Left ventricle myocardium inferior (tissue), 1 donor: ENCODE data around the gene PTH2. TPM values are rescaled to one million over a fixed set of nuclear protein-coding genes. Genes with fewer than 3 reads are reported as not detected.

Experiments used
- DNase-seq: peaks from one replicate; pipeline ENCODE4 v3.0.0-alpha.2; 2020
- H3K27ac ChIP-seq: fragments of 200-600 bp; replicated peaks from 2 replicates; pipeline ENCODE4 v1.8.0; 2021
- H3K27me3 ChIP-seq: fragments of 200-600 bp; 2 replicates; pipeline ENCODE4 v1.8.0; 2021; ENCODE audit warnings: low read depth
- H3K36me3 ChIP-seq: fragments of 200-600 bp; 2 replicates; pipeline ENCODE4 v1.8.0; 2021
- H3K4me1 ChIP-seq: fragments of 200-600 bp; 2 replicates; pipeline ENCODE4 v1.8.0; 2021
- H3K4me3 ChIP-seq: fragments of 200-600 bp; 2 replicates; pipeline ENCODE4 v1.8.0; 2021; ENCODE audit warnings: mild to moderate bottlenecking, moderate library complexity
- H3K9me3 ChIP-seq: fragments of 200-600 bp; replicated peaks from 2 replicates; pipeline ENCODE4 v1.8.0; 2021
- intact Hi-C: fragments of 100-400 bp; cut with micrococcal nuclease; formaldehyde crosslinking; loops from one replicate; pipeline ENCODE4 v1.11.0; 2022
- long read RNA-seq: library from polyadenylated mRNA; unstranded; transcript quantifications from one replicate; pipeline ENCODE4 v2.0.0, GENCODE V29; 2021
- total RNA-seq: library from RNA; stranded (reverse); fragmentation: NEBNext Ultra II Directional; extraction: Animal tissue kit (Norgen Biotek cat#: 25700); gene quantifications from one replicate; pipeline ENCODE4 v1.2.1, GENCODE V29; 2021
- TF ChIP-seq, protein P1 (sequence below): fragments of 200-600 bp; IDR thresholded peaks from 2 replicates; pipeline ENCODE4 v1.8.0; 2021; ENCODE audit warnings: antibody characterized with exemption, mild to moderate bottlenecking, borderline replicate concordance
- donor health status: DM: no; HTN: yes; CAD: no; lungs with severe emphysema.

The PTH2 gene, protein sequence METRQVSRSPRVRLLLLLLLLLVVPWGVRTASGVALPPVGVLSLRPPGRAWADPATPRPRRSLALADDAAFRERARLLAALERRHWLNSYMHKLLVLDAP
- total RNA-seq: not detected
- long read RNA-seq: 0 reads

DNA sequence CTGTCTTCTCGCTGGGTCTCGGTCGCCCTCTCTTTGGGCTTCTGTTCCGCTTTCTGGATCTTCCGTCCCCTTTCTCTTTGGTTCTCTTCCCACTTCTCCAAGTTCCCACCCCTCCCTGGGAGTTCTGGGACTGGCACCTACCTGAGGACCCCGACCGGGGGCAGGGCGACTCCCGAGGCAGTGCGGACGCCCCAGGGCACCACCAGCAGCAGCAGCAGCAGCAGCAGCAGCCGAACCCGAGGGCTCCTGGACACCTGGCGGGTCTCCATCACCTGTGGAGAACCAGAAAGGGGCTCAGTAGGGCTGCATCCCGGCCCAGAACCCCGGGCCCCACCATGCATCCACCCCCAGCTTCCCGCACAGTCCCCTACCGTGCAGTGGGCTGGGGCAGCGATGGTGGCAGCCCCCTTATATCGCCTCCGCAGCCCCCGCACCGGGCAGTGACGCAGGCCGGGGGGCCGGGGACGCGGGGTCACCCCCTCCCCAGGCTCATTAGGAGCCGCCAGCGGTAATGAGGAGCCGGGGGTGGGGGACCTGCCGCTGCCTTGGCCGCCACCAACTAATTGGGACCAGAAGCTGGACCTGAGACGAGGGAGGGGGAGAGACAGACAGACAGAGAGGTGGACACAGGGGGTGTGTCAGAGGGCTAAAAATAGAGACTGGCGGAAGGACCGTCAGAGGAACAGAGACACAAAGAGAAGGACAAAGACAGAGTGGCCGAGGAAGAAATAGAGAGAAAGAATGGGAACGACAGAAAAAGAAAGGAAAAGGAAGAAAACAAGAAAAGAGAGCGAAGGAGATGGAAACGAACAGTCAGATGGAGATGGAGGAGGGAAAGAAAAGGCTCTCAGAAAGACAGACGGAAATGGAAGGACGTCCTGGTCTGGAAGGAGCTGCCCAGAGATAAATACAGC is at the start of gene PTH2:
TSS of gene PTH2 (minus strand) at position 371 of the 914 bp plus-strand sequence. CDS start at position 269, 102 bp downstream.
- no peak for DNase-seq
- H3K27me3 ChIP-seq: peaks cover 100% of the 10 kb centered on the region
- intact Hi-C loops: no loop called here

DNA sequence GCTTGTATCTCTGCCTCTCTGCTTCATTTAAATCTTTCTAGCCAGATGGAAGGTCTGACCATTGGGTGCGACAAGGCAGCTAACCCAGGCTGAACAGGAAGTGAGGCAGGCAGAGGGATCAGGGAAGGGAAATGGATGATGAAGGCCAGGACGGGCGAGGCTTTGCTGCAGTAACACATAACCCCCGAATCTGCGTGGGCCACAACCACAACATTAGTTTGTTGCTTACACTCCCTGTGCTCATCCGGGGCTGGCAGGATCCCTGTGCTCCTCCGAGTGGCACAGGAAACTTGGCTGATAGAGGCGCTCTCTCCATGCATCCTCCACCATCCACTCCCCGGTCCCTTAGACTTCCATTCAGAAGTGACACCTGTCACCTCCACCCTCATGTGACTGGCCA is 49.7 kb upstream of the PTH2 start:
- no peaks in the 10 kb centered on the region for H3K36me3 ChIP-seq
- H3K4me3 ChIP-seq: no peak overlapping the region
- intact Hi-C loops: no loop called here
- peak overlapping the region; percentile 91 for H3K27ac ChIP-seq
- no peaks in the 10 kb centered on the region for H3K9me3 ChIP-seq
- no peaks in the 10 kb centered on the region for H3K27me3 ChIP-seq
- TF ChIP-seq, protein P1, sequence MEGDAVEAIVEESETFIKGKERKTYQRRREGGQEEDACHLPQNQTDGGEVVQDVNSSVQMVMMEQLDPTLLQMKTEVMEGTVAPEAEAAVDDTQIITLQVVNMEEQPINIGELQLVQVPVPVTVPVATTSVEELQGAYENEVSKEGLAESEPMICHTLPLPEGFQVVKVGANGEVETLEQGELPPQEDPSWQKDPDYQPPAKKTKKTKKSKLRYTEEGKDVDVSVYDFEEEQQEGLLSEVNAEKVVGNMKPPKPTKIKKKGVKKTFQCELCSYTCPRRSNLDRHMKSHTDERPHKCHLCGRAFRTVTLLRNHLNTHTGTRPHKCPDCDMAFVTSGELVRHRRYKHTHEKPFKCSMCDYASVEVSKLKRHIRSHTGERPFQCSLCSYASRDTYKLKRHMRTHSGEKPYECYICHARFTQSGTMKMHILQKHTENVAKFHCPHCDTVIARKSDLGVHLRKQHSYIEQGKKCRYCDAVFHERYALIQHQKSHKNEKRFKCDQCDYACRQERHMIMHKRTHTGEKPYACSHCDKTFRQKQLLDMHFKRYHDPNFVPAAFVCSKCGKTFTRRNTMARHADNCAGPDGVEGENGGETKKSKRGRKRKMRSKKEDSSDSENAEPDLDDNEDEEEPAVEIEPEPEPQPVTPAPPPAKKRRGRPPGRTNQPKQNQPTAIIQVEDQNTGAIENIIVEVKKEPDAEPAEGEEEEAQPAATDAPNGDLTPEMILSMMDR: no peak
- H3K4me1 ChIP-seq: peaks cover 41% of the 10 kb centered on the region
- DNase-seq: no peak

More for the DNA sequence above, at the start of gene PTH2:
- Histone ChIP-seq H3K36me3 (no peaks in the 10 kb centered on the region), H3K27ac (no peak within 1 kb of the TSS), H3K4me1 (peaks cover 48% of the 10 kb centered on the region), H3K9me3 (no peaks in the 10 kb centered on the region), H3K4me3 (peak within 1 kb of the TSS; percentile 56)
- TF ChIP-seq, protein P1: no peak

DNA sequence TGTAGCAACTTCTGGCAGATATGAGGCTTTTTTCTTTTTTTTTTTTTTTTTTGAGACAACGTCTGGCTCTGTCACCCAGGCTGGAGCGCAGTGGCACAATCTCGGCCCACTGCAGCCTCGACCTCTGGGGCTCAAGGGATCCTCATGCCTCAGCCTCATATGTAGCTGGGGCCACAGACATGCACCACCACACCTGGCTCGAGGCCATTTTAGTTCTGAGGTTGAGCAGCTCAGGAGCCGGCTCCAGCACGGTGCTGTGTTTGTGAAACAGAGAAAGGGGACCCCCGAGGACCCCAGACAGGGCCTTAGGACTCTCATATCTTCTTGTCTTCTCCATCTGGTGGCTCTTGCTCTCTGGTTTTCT is 47.4 kb upstream of the PTH2 start:
- intact Hi-C loops: no loop called here
- no peak for DNase-seq
- Histone ChIP-seq H3K36me3 (peaks cover 9% of the 10 kb centered on the region), H3K27me3 (no peaks in the 10 kb centered on the region), H3K27ac (peak overlapping the region; percentile 88), H3K4me3 (no peak overlapping the region), H3K9me3 (no peaks in the 10 kb centered on the region), H3K4me1 (peaks cover 41% of the 10 kb centered on the region)
- TF ChIP-seq, protein P1: no peak

DNA sequence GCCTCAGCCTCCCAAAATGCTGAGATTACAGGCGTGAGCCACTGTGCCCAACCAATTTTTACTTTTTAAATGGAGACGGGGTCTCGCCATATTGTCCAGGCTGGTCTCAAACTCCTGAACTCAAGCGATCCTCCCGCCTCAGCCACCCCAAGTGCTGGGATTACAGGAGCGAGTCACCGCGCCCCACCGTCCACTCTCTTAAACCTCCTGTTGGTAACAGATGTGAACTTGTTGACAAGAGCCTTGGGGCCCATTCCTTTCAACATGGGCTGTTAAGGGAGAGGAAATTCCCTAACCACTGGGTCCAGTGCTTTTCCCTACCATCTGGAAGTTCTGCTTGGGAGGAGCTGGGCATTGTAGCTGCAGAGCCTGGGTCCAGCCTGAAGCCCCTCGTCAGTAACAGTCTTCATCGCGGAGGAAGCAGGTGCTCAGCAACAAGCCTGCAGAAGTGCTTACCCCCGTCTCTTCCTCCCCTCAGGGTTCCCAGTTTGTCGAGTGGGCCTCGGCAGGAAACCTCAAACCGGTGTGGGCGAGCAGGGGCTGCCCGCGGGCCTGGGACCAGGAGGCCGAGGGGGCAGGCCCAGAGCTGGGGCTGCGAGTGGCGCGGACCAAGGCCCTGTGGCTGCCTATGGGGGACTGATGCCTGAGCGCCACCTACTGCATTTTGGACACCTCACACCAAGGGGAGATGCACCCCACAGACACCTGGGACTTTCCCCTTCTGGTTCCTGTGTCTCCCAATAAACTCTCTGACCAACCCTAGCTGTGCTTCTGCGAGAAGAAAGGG is 46.8 kb upstream of the PTH2 start:
- Histone ChIP-seq H3K4me3 (no peak overlapping the region), H3K9me3 (no peaks in the 10 kb centered on the region), H3K27me3 (no peaks in the 10 kb centered on the region), H3K36me3 (peaks cover 15% of the 10 kb centered on the region), H3K4me1 (peaks cover 41% of the 10 kb centered on the region), H3K27ac (peak overlapping the region; percentile 88)
- intact Hi-C loops: no loop called here
- no peak for DNase-seq
- TF ChIP-seq, protein P1: peak; percentile 18

DNA sequence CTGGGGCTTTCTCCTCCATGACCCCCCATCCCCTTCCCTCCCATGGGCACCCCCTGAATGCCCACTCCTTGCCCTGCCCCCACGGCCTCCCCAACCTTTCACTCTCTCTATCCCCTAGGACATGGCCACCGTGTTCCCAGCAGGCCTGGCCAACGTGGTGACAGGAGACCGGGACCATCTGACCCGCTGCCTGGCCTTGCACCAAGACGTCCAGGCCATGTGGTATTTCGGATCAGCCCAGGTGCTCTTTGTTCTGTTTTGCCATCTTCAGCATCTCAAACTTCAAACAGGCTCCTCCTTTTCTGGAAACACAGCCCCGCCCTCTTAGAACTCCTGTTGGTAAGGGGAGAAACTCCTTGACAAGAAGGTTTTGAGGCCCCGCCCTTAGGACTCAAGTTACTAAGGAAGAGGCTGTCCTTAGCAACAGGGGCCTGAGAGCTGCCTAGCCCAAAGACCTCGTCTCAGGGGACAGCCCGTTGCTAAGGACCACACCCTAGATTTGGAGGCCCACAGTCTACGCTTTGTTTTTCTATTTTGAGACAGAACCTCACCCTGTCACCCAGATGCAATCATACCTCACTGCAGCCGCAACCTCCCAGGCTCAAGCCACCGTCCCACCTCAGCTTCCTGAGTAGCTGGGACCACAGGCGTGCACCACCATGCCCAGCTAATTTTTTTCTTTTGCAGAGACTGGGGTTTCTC is 45.7 kb upstream of the PTH2 start:
- TF ChIP-seq, protein P1: no peak
- peak overlapping the region; percentile 88 for H3K27ac ChIP-seq
- H3K27me3 ChIP-seq: no peaks in the 10 kb centered on the region
- peaks cover 33% of the 10 kb centered on the region for H3K4me1 ChIP-seq
- no peaks in the 10 kb centered on the region for H3K9me3 ChIP-seq
- peaks cover 22% of the 10 kb centered on the region for H3K36me3 ChIP-seq
- DNase-seq: peak; percentile 80
- intact Hi-C loops: no loop called here
- H3K4me3 ChIP-seq: no peak overlapping the region
